IMR-90 (cell line): Measurements from ENCODE around the gene PDZD2.

Experiments used
- RCOR1 ChIP-seq: IDR thresholded peaks from 2 replicates; pipeline ENCODE4 v1.6.1; 2012; ENCODE audit warnings: mild to moderate bottlenecking, low read length, improper control_type of control experiment; ENCODE audit not compliant: insufficient replicate concordance
- SMC3 ChIP-seq: fragments of 150-350 bp; IDR thresholded peaks from 2 replicates; pipeline ENCODE4 v1.6.1; 2016; ENCODE audit warnings: low read depth, mild to moderate bottlenecking, antibody characterized with exemption, low read length, moderate library complexity
- TF ChIP-seq, protein P1 (sequence below): conservative IDR thresholded peaks from 2 replicates; pipeline ENCODE4 v1.5.1; 2012; ENCODE audit warnings: mild to moderate bottlenecking, low read depth, low read length, improper control_type of control experiment
- TF ChIP-seq, protein P2 (sequence below): fragments of 150-350 bp; IDR thresholded peaks from 2 replicates; pipeline ENCODE4 v1.6.1; 2016; ENCODE audit warnings: low read depth, mild to moderate bottlenecking, low read length, moderate library complexity, borderline replicate concordance

DNA sequence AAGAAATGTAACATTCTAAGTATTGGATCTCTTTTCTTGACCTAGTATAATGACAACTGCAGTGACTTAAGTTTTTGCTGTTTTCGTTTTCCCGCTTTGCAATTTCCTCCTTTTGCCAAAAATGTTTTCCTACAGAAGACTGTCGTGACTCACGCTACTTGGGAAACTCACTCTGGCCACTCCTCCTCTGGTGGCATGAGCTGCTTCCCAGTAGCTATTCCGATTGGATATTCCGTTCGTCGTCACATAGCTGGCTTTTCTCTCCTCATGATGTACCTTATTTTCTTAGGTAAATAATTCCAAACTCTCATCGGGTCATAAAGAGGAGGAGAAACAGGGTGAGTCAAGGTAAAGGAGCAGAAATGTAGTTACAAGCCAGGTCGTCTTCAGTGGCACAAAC is 470.3 kb downstream of the PDZD2 start:
- TF ChIP-seq, protein P1, sequence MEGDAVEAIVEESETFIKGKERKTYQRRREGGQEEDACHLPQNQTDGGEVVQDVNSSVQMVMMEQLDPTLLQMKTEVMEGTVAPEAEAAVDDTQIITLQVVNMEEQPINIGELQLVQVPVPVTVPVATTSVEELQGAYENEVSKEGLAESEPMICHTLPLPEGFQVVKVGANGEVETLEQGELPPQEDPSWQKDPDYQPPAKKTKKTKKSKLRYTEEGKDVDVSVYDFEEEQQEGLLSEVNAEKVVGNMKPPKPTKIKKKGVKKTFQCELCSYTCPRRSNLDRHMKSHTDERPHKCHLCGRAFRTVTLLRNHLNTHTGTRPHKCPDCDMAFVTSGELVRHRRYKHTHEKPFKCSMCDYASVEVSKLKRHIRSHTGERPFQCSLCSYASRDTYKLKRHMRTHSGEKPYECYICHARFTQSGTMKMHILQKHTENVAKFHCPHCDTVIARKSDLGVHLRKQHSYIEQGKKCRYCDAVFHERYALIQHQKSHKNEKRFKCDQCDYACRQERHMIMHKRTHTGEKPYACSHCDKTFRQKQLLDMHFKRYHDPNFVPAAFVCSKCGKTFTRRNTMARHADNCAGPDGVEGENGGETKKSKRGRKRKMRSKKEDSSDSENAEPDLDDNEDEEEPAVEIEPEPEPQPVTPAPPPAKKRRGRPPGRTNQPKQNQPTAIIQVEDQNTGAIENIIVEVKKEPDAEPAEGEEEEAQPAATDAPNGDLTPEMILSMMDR: no peak
- TF ChIP-seq RCOR1 (no peak), SMC3 (no peak)
- TF ChIP-seq, protein P2, sequence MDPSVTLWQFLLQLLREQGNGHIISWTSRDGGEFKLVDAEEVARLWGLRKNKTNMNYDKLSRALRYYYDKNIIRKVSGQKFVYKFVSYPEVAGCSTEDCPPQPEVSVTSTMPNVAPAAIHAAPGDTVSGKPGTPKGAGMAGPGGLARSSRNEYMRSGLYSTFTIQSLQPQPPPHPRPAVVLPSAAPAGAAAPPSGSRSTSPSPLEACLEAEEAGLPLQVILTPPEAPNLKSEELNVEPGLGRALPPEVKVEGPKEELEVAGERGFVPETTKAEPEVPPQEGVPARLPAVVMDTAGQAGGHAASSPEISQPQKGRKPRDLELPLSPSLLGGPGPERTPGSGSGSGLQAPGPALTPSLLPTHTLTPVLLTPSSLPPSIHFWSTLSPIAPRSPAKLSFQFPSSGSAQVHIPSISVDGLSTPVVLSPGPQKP: no peak
